HepG2 (cell line): Measurements from ENCODE around the gene LIME1. TPM values are rescaled to one million over a fixed set of nuclear protein-coding genes. Genes with fewer than 3 reads are reported as not detected.

ENCODE experiments used
- AGO1 ChIP-seq: fragments of 200-400 bp; formaldehyde crosslinking; IDR thresholded peaks from 2 replicates; pipeline ENCODE4 v1.6.1; 2017; ENCODE audit warnings: mild to moderate bottlenecking, low read depth, low read length, moderate library complexity; ENCODE audit not compliant: poor library complexity, severe bottlenecking
- BRF2 ChIP-seq: sonication (generic); formaldehyde crosslinking; IDR thresholded peaks from 2 replicates; pipeline ENCODE4 v1.8.1; 2022; ENCODE audit warnings: mild to moderate bottlenecking, missing genetic modification reagents
- HMG20B ChIP-seq: conservative IDR thresholded peaks from 2 replicates; pipeline ENCODE4 v1.6.1; 2016; ENCODE audit warnings: missing genetic modification reagents, missing compliant biosample characterization
- HOXA5 ChIP-seq: sonication (generic); formaldehyde crosslinking; IDR thresholded peaks from 2 replicates; pipeline ENCODE4 v1.4.0; 2020; ENCODE audit warnings: missing genetic modification reagents
- HOXA7 ChIP-seq: sonication (generic); formaldehyde crosslinking; IDR thresholded peaks from 2 replicates; pipeline ENCODE4 v1.8.1; 2022; ENCODE audit warnings: mild to moderate bottlenecking, missing genetic modification reagents, moderate library complexity
- KMT2B ChIP-seq: IDR thresholded peaks from 2 replicates; pipeline ENCODE4 v1.6.1; 2016; ENCODE audit warnings: missing genetic modification reagents, missing compliant biosample characterization
- MIER3 ChIP-seq: IDR thresholded peaks from 2 replicates; pipeline ENCODE4 v1.6.1; 2016; ENCODE audit warnings: missing compliant biosample characterization, borderline replicate concordance
- MXD1 ChIP-seq: sonication (generic); formaldehyde crosslinking; IDR thresholded peaks from 2 replicates; pipeline ENCODE4 v1.4.0; 2020; ENCODE audit warnings: mild to moderate bottlenecking, missing genetic modification reagents
- MXI1 ChIP-seq: IDR thresholded peaks from 3 replicates; pipeline ENCODE4 v1.6.1; 2012; ENCODE audit warnings: low read depth, low read length, inconsistent platforms, borderline replicate concordance
- NCOA2 ChIP-seq: sonication (generic); formaldehyde crosslinking; IDR thresholded peaks from 2 replicates; pipeline ENCODE4 v1.8.0; 2022; ENCODE audit warnings: inconsistent platforms
- NFE2L1 ChIP-seq: sonication (generic); formaldehyde crosslinking; IDR thresholded peaks from 2 replicates; pipeline ENCODE4 v1.4.0; 2020; ENCODE audit warnings: missing genetic modification reagents, mild to moderate bottlenecking, borderline replicate concordance
- NFE2L2 ChIP-seq: fragments of 150-350 bp; IDR thresholded peaks from 2 replicates; pipeline ENCODE4 v1.6.1; 2014; ENCODE audit warnings: low read length
- PCBP2 ChIP-seq: fragments of 200-400 bp; formaldehyde crosslinking; optimal IDR thresholded peaks from 2 replicates; pipeline ENCODE3; 2018; ENCODE audit warnings: low read length, low read depth; ENCODE audit not compliant: poor library complexity, severe bottlenecking
- POLR2A ChIP-seq, 2 experiments: IDR thresholded peaks; 2 replicates each; pipeline ENCODE4 v1.6.1; 2011; ENCODE audit warnings: low read depth in 2 of 2, low read length in 2 of 2, mild to moderate bottlenecking in 1 of 2, moderate library complexity in 1 of 2; ENCODE audit not compliant: insufficient read depth in 1 of 2
- POLR2AphosphoS2 ChIP-seq: IDR thresholded peaks from 2 replicates; pipeline ENCODE4 v1.6.1; 2011; ENCODE audit warnings: low read depth, low read length, improper control_type of control experiment
- RBM22 ChIP-seq: fragments of 200-400 bp; formaldehyde crosslinking; optimal IDR thresholded peaks from 2 replicates; pipeline ENCODE3; 2017; ENCODE audit warnings: mild to moderate bottlenecking, low read length, moderate library complexity
- SP5 ChIP-seq: IDR thresholded peaks from 2 replicates; pipeline ENCODE4 v1.6.1; 2016; ENCODE audit warnings: low read depth, borderline replicate concordance
- TFDP2 ChIP-seq: sonication (generic); formaldehyde crosslinking; IDR thresholded peaks from 2 replicates; pipeline ENCODE4 v1.4.0; 2020; ENCODE audit warnings: missing genetic modification reagents
- YY1 ChIP-seq: IDR thresholded peaks from 2 replicates; pipeline ENCODE4 v1.6.1; 2011; ENCODE audit warnings: low read length, low read depth, moderate library complexity, mild to moderate bottlenecking; ENCODE audit not compliant: insufficient read depth, insufficient replicate concordance
- ZC3H13 ChIP-seq: sonication (generic); formaldehyde crosslinking; IDR thresholded peaks from 2 replicates; pipeline ENCODE4 v1.8.1; 2023; ENCODE audit warnings: mild to moderate bottlenecking, missing genetic modification reagents, moderate library complexity
- ZC3H4 ChIP-seq: sonication (generic); formaldehyde crosslinking; IDR thresholded peaks from 2 replicates; pipeline ENCODE4 v1.4.0; 2020; ENCODE audit warnings: missing genetic modification reagents, borderline replicate concordance
- ZFP82 ChIP-seq: sonication (generic); formaldehyde crosslinking; IDR thresholded peaks from 2 replicates; pipeline ENCODE4 v1.5.1; 2020; ENCODE audit warnings: mild to moderate bottlenecking, missing genetic modification reagents, borderline replicate concordance
- ZNF225 ChIP-seq: sonication (generic); formaldehyde crosslinking; IDR thresholded peaks from 2 replicates; pipeline ENCODE4 v1.4.0; 2020; ENCODE audit warnings: mild to moderate bottlenecking, missing genetic modification reagents
- ZNF317 ChIP-seq: sonication (generic); formaldehyde crosslinking; IDR thresholded peaks from 2 replicates; pipeline ENCODE4 v1.5.0; 2020; ENCODE audit warnings: mild to moderate bottlenecking, missing genetic modification reagents
- ZNF563 ChIP-seq: sonication (generic); formaldehyde crosslinking; IDR thresholded peaks from 2 replicates; pipeline ENCODE4 v1.8.0; 2022; ENCODE audit warnings: mild to moderate bottlenecking, moderate library complexity, missing genetic modification reagents
- ZNF576 ChIP-seq: sonication (generic); formaldehyde crosslinking; IDR thresholded peaks from 2 replicates; pipeline ENCODE4 v1.4.0; 2020; ENCODE audit warnings: mild to moderate bottlenecking, missing genetic modification reagents
- ZNF768 ChIP-seq: sonication (generic); formaldehyde crosslinking; IDR thresholded peaks from 2 replicates; pipeline ENCODE4 v1.4.0; 2020; ENCODE audit warnings: missing genetic modification reagents
- ZNF772 ChIP-seq: sonication (generic); formaldehyde crosslinking; IDR thresholded peaks from 2 replicates; pipeline ENCODE4 v1.5.0; 2020; ENCODE audit warnings: mild to moderate bottlenecking, missing genetic modification reagents
- polyA plus RNA-seq, 8 experiments: library from polyadenylated mRNA; depleted of rRNA in 3 of 8; stranded (reverse) in 7 of 8; unstranded in 1 of 8; fragments of >200 nt; fragmentation: Illumina TruSeq in 4 of 8; extraction: Trizol in 4 of 8; gene quantifications; 2 replicates each; pipeline versions ENCODE4 v1.2.1 to v1.2.3, GENCODE V29; 2011 to 2016; ENCODE audit warnings: low read depth in 4 of 8, missing spikeins in 1 of 8, mixed read lengths in 1 of 8; ENCODE audit not compliant: insufficient read depth in 1 of 8
- total RNA-seq, 5 experiments: library from RNA; depleted of rRNA; stranded (reverse); fragments of >200 nt; fragmentation: Illumina TruSeq; extraction: Trizol; gene quantifications; 2 replicates each; pipeline ENCODE4 v1.2.3, GENCODE V29; 2016; ENCODE audit warnings: low read depth in 1 of 5

Gene LIME1
- total and polyA plus RNA-seq, 2 of the 13 experiments (the other 11 are each of a cell fraction or from before 2014, with no cell fraction given) = 13.0 to 61.5 TPM

GRCh38 chr20:63693733-63694583, 42.5 kb upstream of the LIME1 start (continued):
- TF ChIP-seq BRF2 (no peak), POLR2AphosphoS2 (peak; percentile 70), ZNF772 (no peak), ZNF768 (CRISPR knock-in tag) (peak; percentile 22; the same call in 1 of the 2 replicates), HOXA5 (no peak), ZC3H13 (CRISPR knock-in tag) (0 out of 2 replicates have a peak, but pooled peaks have one; percentile 12), POLR2A (IDR thresholded peaks at IDR 0.05; ENCODE audit: insufficient read depth in 1 of 2, low read depth in 2 of 2, low read length in 2 of 2) (peak in 1 of 2 experiments; percentile 17; a peak in 2 of 4 replicates), YY1 (no peak), ZFP82 (peak; percentile 9; the same call in 1 of the 2 replicates), TFDP2 (CRISPR knock-in tag) (no peak), HMG20B (CRISPR knock-in tag) (no peak), PCBP2 (no peak), ZNF225 (CRISPR knock-in tag) (0 out of 2 replicates have a peak, but pooled peaks have one; percentile 36), ZNF576 (CRISPR knock-in tag) (no peak), ZNF317 (CRISPR knock-in tag) (no peak), ZC3H4 (CRISPR knock-in tag) (no peak), ZNF563 (CRISPR knock-in tag) (no peak), SP5 (no peak), RBM22 (peak; percentile 2), NCOA2 (no peak), AGO1 (peak; percentile 92), NFE2L1 (no peak), MXI1 (no peak), MXD1 (CRISPR knock-in tag) (no peak), NFE2L2 (no peak), MIER3 (CRISPR knock-in tag) (no peak), HOXA7 (CRISPR knock-in tag) (no peak), KMT2B (CRISPR knock-in tag) (no peak)
